Panc1 (cell line): ENCODE measurements around the gene MED13L.

ENCODE experiments used
- CTCF ChIP-seq: fragments of 450-650 bp; IDR thresholded peaks from 2 replicates; pipeline ENCODE4 v1.5.1; 2017; ENCODE audit warnings: mild to moderate bottlenecking
- POLR2AphosphoS5 ChIP-seq: IDR thresholded peaks from 2 replicates; pipeline ENCODE4 v1.6.1; 2012; ENCODE audit warnings: mild to moderate bottlenecking, low read depth, low read length, moderate library complexity

DNA sequence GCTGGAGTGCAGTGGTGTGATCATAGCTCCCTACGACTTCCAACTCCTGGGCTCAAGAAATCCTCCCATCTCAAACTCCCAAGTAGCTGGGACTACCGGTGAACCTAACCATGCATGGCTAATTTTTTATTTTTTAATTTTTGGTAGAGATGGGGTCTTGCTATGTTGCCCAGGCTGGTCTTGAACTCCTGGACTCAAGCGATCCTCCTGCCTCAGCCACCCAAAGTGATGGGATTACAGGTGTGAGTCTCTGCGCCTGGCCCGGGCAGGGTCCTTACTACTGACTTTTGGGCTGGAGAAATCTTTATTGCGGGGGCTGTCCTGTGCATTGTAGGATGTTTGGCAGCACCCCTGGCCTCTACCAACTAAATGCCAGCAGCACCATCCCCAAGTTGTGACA, 44.4 kb upstream of the MED13L start:
- TF ChIP-seq CTCF (no peak), POLR2AphosphoS5 (no peak)
